NCI-H446 (cell line): ENCODE data around the gene GYS2.

Experiments used
- DNase-seq, 2 experiments: peaks; one replicate each; lab custom pipeline; 2025; lab: John Stamatoyannopoulos, UW

GYS2 gene

DNA sequence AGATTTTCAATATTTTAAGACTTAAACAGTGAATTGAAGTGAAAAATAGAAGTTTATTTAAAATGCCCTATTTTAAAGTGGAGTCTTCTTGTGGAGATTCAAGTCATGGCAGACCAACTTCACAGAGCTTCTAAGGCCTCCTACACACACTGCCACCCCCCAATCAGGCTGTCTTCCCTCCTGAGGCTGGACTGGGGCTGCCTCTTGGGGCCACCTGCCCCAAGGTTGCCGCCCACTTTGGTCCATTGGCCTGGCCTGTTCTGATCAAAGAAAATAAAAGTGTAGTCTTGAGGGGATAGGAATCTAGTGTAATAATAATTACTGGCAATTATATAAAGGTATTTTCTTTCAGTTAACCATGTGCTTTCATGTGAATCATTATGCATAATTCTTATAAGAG lies 101.8 kb downstream of the GYS2 start:
- DNase-seq: no peak

DNA sequence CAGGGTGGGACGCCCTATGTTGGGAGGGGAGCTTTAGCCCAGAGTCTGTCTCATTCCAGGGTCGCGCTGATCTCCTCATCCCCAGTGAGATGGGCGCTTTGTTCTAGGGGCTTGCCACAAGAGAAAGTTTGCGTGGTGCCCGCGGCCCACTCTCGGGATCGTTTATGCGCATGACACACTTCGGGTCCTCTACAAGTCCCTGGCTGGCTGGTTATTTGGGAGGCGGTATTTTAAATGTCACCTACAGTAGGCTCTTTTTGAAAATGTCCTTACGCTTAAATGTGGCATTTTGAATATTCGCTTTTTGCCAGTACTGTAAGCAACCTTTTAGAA lies 102.5 kb downstream of the GYS2 start:
- DNase-seq: peak in 1 of 2 experiments; percentile 8

DNA sequence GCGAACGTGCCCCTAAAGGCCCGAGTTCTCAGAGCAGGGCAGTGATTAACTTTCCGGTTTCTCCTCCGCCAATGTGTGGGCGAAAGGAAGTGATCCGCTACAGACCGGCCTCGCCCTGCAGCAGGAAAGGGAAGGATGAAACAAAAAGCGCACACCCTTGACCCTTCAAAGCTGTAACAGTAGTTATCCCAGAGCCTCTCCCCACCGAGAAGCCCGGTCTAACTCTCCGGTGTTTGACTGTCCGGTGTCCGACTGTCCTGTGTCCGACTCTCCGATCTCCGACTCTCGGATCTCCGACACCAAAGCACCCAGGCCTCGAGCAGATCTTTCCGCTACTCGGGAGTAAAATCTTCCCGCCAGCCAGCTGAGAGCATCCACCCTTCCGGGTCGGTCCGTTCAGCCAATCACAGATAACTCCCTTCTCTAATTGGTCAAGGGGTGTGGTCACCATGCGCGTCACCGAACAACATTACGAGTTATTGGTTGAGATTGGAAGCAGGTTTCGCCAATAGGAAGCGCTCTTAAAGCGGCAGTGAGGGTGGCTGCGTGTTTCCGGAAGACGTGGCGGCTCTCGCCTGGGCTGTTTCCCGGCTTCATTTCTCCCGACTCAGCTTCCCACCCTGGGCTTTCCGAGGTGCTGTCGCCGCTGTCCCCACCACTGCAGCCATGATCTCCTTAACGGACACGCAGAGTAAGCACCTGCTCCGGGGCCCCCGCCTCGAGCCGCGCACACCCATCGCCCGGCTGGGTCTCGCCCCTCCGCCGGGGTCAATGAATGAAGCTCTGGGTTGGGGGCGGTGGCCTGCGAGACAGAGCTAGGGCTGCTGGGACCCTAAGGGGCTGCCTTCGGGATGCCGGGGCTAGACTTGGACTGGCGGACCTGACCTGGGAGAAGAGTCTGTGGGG lies 103.1 kb downstream of the GYS2 start, which contains the start of the genes GOLT1B and RECQL:
Gene GOLT1B, plus strand, starts transcription at position 532 of the 906 bp plus-strand sequence. Its CDS starts 135 bp downstream, at position 667.
Gene RECQL, minus strand, starts transcription at position 378 of the 906 bp plus-strand sequence. CDS start 2,065 bp downstream, outside the sequence.
- peak; percentile 97 for DNase-seq

DNA sequence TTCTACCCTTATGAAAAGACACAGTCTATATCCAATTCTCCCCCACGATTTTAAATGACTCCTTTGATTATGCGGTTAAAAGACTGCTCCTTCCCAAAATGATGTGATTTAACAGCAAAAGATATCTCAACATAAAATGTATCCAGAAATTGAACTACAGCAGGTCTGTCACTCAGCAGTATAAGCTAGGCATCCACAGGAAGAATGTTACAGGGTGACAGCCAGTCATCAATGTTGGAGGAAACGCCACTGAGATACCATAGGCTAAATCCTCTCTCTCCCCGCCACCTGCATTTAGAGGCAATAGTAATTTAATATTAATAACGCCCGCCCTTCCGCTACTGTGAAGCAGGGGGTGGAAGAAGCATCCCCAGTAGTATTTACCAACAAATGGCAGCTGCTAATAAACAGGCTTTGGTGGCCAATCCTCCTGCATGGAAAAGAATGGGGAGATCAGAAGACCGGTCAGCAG lies 103.8 kb downstream of the GYS2 start:
- DNase-seq: no peak

DNA sequence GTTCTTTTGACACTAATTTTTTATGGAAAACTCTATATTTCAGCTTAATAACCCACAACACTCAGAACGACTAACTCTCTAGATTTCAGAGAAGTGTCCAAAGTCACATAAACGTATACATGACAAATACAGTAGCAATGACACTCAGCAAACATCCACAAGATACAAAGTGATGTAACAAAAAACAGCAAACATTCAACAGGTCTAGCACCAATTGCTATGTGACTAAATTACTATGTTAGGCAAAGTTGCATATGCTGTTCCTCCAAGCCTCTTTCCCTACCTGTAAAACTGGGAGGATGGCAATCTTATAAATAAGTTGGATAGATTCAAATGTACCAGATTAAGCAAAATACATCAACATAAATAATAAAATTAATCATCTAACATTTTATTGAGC lies 104.9 kb downstream of the GYS2 start:
- DNase-seq: no peak
